Measurements from ENCODE around the gene ZP3.
A peak's percentile ranks its signal among the peaks of the same experiment; 100 is the strongest.
"Not testable (repeated sequence)": the region's sequence is repeated elsewhere in the genome, so short reads cannot be mapped to it uniquely, and the experiment has no call there.

Gene ZP3

DNA sequence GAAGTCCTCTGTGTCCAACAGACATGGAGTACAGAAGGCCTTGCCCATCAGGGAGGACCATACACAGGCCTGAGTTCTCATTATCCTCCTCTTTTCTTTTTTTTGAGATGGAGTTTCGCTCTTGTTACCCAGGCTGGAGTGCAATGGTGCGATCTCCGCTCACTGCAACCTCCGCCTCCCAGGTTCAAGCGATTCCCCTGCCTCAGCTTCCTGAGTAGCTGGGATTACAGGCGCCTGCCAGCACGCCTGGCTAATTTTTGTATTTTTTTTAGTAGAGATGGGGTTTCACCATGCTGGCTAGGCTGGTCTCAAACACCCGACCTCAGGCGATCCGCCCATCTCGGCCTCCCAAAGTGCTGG, 29.2 kb upstream of the ZP3 start:
- no CpG with 5 or more reads among the region's 11 CpGs for WGBS, 2 donors (ENCODE audit: extremely low coverage in 2 of 2, insufficient read length in 2 of 2, insufficient replicate concordance in 1 of 2)
- not testable (repeated sequence) for H3K27me3 ChIP-seq (ENCODE audit: control insufficient read depth in 3 of 3, insufficient read depth in 3 of 3, low read depth in 1 of 3, low read length in 3 of 3); DNase-seq (ENCODE audit: low spot score); H3K36me3 ChIP-seq (replicated peaks in 1 of 2; ENCODE audit: control insufficient read depth in 2 of 2, insufficient read depth in 2 of 2, low read length in 2 of 2); H2BK15ac ChIP-seq (ENCODE audit: low read length); H3K9me3 ChIP-seq (replicated peaks in 1 of 2; ENCODE audit: control insufficient read depth in 2 of 2, insufficient read depth in 1 of 2, low read depth in 1 of 2, low read length in 2 of 2); H3K14ac ChIP-seq (ENCODE audit: low read length); H2BK120ac ChIP-seq (ENCODE audit: low read depth, low read length); H4K8ac ChIP-seq (ENCODE audit: low read depth, low read length); H3K4me2 ChIP-seq (ENCODE audit: insufficient read depth, low read length, poor library complexity, severe bottlenecking); H3K18ac ChIP-seq (ENCODE audit: low read length); H2BK5ac ChIP-seq (ENCODE audit: low read length); H2AK5ac ChIP-seq (ENCODE audit: low read depth, low read length); H4K91ac ChIP-seq (ENCODE audit: low read depth, low read length, poor library complexity); H3K4me3 ChIP-seq (ENCODE audit: low read length in 2 of 2); H3K79me1 ChIP-seq (ENCODE audit: low read depth, low read length); H3K27ac ChIP-seq (replicated peaks; ENCODE audit: low read length); H2BK12ac ChIP-seq (ENCODE audit: low read length); H3K23ac ChIP-seq (ENCODE audit: low read depth, low read length, poor library complexity); H3K4ac ChIP-seq (ENCODE audit: low read length); H3K9ac ChIP-seq (ENCODE audit: low read depth, low read length, poor library complexity)
- peaks cover 7 to 11% of the 10 kb centered on the region in 2 donors for H3K4me1 ChIP-seq (ENCODE audit: control insufficient read depth in 2 of 2, insufficient read depth in 1 of 2, low read depth in 1 of 2, low read length in 2 of 2)
- H2AFZ ChIP-seq (ENCODE audit: low read length): peak overlapping the region; percentile 64

DNA sequence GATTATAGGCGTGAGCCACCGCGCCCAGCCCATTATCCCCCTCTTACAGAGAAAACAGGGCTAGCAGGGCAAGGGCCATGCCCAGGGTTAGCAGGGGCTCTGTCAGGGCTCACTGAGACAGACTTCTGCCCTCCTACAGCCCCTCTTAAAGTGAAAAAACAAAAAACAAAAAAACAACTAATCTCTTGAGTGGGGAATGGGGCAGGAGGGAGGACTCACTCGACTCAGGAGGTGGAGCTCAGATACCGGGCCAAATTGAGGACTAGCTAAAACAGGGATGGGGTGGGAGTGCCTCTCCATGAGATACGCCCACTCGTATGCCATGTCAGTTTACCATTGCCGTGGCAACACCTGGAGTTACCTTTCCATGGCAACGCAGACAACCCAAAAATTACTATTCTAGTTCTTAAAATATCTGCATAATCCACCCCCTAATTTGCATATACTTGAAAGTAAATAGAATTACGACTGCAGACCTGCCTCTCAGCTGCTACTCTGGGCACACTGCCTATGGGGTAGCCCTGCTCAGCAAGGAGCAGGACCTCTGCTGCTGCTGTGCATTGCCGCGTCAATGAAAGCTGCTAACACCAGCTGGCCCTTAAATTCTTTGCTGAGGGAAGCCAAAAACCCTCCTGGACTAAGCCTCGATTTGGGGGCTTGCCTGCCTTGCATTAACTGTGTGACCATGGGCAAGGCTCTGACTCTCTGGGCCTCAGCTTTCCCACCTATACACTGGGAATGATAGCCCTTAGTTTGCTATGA, 28.6 kb upstream of the ZP3 start:
- Histone ChIP-seq H4K91ac (ENCODE audit: low read depth, low read length, poor library complexity) (no peak overlapping the region), H3K18ac (ENCODE audit: low read length) (no peak overlapping the region), H3K27me3 (ENCODE audit: control insufficient read depth in 3 of 3, insufficient read depth in 3 of 3, low read depth in 1 of 3, low read length in 3 of 3) (peaks cover 0 to 3% (median 0%) of the 10 kb centered on the region in 3 experiments), H2BK15ac (ENCODE audit: low read length) (no peak overlapping the region), H3K79me1 (ENCODE audit: low read depth, low read length) (no peaks in the 10 kb centered on the region), H2BK120ac (ENCODE audit: low read depth, low read length) (no peak overlapping the region), H3K4me1 (ENCODE audit: control insufficient read depth in 2 of 2, insufficient read depth in 1 of 2, low read depth in 1 of 2, low read length in 2 of 2) (peaks cover 7 to 11% of the 10 kb centered on the region in 2 donors), H3K27ac (replicated peaks; ENCODE audit: low read length) (no peak overlapping the region), H3K9me3 (replicated peaks in 1 of 2; ENCODE audit: control insufficient read depth in 2 of 2, insufficient read depth in 1 of 2, low read depth in 1 of 2, low read length in 2 of 2) (no peaks in the 10 kb centered on the region), H3K36me3 (replicated peaks in 1 of 2; ENCODE audit: control insufficient read depth in 2 of 2, insufficient read depth in 2 of 2, low read length in 2 of 2) (no peaks in the 10 kb centered on the region), H2AFZ (ENCODE audit: low read length) (peak overlapping the region; percentile 15), H3K4ac (ENCODE audit: low read length) (no peak overlapping the region), H2AK5ac (ENCODE audit: low read depth, low read length) (no peak overlapping the region), H3K23ac (ENCODE audit: low read depth, low read length, poor library complexity) (no peak overlapping the region), H2BK12ac (ENCODE audit: low read length) (no peak overlapping the region), H3K4me3 (ENCODE audit: low read length in 2 of 2) (no peak overlapping the region), H2BK5ac (ENCODE audit: low read length) (no peak overlapping the region), H3K9ac (ENCODE audit: low read depth, low read length, poor library complexity) (peak overlapping the region; percentile 54), H4K8ac (ENCODE audit: low read depth, low read length) (no peak overlapping the region), H3K4me2 (ENCODE audit: insufficient read depth, low read length, poor library complexity, severe bottlenecking) (no peak overlapping the region), H3K14ac (ENCODE audit: low read length) (no peak overlapping the region)
- no peak for DNase-seq (ENCODE audit: low spot score)
- WGBS, 2 donors (ENCODE audit: extremely low coverage in 2 of 2, insufficient read length in 2 of 2, insufficient replicate concordance in 1 of 2): no CpG with 5 or more reads among the region's 13 CpGs

DNA sequence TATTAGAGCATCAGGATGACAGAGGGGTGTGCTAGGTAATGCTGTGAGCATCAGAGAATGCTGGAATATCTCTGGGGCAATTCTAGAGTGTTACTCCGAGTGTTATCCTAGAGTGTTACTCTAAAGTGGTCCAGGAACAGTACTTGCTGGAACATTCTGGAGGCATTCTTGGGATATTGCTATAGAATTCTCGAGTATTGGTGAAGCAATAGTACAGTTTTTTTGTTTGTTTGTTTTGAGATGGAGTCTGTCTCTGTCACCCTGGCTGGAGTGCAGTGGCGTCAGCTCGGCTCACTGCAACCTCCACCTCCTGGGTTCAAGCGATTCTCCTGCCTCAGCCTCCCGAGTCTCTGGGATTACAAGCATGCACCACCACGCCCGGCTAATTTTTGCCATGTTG, 27.9 kb upstream of the ZP3 start:
- no peak overlapping the region for H3K14ac ChIP-seq (ENCODE audit: low read length)
- no peak overlapping the region for H3K27ac ChIP-seq (replicated peaks; ENCODE audit: low read length)
- no peak overlapping the region for H4K91ac ChIP-seq (ENCODE audit: low read depth, low read length, poor library complexity)
- H2BK12ac ChIP-seq (ENCODE audit: low read length): no peak overlapping the region
- H3K4me1 ChIP-seq (ENCODE audit: control insufficient read depth in 2 of 2, insufficient read depth in 1 of 2, low read depth in 1 of 2, low read length in 2 of 2): peaks cover 7 to 11% of the 10 kb centered on the region in 2 donors
- H2BK120ac ChIP-seq (ENCODE audit: low read depth, low read length): no peak overlapping the region
- H3K4ac ChIP-seq (ENCODE audit: low read length): no peak overlapping the region
- no peak overlapping the region for H3K9ac ChIP-seq (ENCODE audit: low read depth, low read length, poor library complexity)
- DNase-seq (ENCODE audit: low spot score): no peak
- H3K4me3 ChIP-seq (ENCODE audit: low read length in 2 of 2): no peak overlapping the region
- no peak overlapping the region for H2AK5ac ChIP-seq (ENCODE audit: low read depth, low read length)
- WGBS, 2 donors (ENCODE audit: extremely low coverage in 2 of 2, insufficient read length in 2 of 2, insufficient replicate concordance in 1 of 2): no CpG with 5 or more reads among the region's 8 CpGs
- no peak overlapping the region for H3K4me2 ChIP-seq (ENCODE audit: insufficient read depth, low read length, poor library complexity, severe bottlenecking)
- no peaks in the 10 kb centered on the region for H3K36me3 ChIP-seq (replicated peaks in 1 of 2; ENCODE audit: control insufficient read depth in 2 of 2, insufficient read depth in 2 of 2, low read length in 2 of 2)
- no peak overlapping the region for H3K18ac ChIP-seq (ENCODE audit: low read length)
- H2AFZ ChIP-seq (ENCODE audit: low read length): no peak overlapping the region
- H3K23ac ChIP-seq (ENCODE audit: low read depth, low read length, poor library complexity): no peak overlapping the region
- no peaks in the 10 kb centered on the region for H3K79me1 ChIP-seq (ENCODE audit: low read depth, low read length)
- no peaks in the 10 kb centered on the region for H3K9me3 ChIP-seq (replicated peaks in 1 of 2; ENCODE audit: control insufficient read depth in 2 of 2, insufficient read depth in 1 of 2, low read depth in 1 of 2, low read length in 2 of 2)
- no peak overlapping the region for H4K8ac ChIP-seq (ENCODE audit: low read depth, low read length)
- H2BK5ac ChIP-seq (ENCODE audit: low read length): no peak overlapping the region
- no peak overlapping the region for H2BK15ac ChIP-seq (ENCODE audit: low read length)
- H3K27me3 ChIP-seq (ENCODE audit: control insufficient read depth in 3 of 3, insufficient read depth in 3 of 3, low read depth in 1 of 3, low read length in 3 of 3): peaks cover 0 to 3% (median 0%) of the 10 kb centered on the region in 3 experiments

DNA sequence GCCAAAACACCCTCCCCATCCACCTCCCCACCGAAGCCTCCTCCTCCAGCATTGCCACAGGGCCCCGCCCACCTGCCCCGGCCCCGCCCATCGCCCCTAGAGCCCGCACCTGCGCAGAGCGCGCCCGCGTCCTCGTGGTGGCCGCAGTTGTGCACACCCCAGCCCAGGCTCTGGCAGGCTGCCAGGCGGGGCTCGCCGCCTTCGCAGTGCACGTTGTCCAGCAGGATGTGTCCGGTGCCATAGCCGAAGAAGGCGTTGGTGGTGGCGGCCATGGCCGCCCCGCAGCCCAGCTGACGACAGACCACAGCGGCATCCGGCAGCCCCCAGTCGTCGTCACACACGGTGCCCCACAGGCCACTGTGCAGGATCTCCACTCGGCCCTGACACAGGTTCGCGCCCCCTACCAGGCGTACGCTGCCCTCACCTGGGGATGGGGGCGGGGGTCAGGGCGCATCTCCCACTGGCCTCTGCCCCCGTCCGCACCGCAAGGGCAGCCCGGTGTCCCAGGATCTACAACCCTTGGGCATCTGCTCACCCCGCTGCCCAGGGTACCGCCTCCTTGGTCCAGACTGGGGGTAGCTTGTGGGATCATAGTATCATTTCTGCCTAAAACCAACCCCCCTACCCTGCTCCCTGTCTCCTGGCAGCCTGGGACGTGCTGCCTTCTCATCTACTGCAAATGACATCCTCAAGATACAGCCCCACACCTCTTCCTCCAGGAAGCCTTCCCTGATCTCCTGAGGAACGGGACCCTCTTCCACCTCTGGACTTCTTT, 27.2 kb upstream of the ZP3 start:
- no peaks in the 10 kb centered on the region for H3K36me3 ChIP-seq (replicated peaks in 1 of 2; ENCODE audit: control insufficient read depth in 2 of 2, insufficient read depth in 2 of 2, low read length in 2 of 2)
- H3K4me3 ChIP-seq (ENCODE audit: low read length in 2 of 2): no peak overlapping the region
- peak overlapping the region; percentile 96 for H2AK5ac ChIP-seq (ENCODE audit: low read depth, low read length)
- H2BK120ac ChIP-seq (ENCODE audit: low read depth, low read length): peak overlapping the region; percentile 39
- H3K27me3 ChIP-seq (ENCODE audit: control insufficient read depth in 3 of 3, insufficient read depth in 3 of 3, low read depth in 1 of 3, low read length in 3 of 3): peaks cover 0 to 3% (median 0%) of the 10 kb centered on the region in 3 experiments
- peak overlapping the region; percentile 53 for H4K91ac ChIP-seq (ENCODE audit: low read depth, low read length, poor library complexity)
- H3K9me3 ChIP-seq (replicated peaks in 1 of 2; ENCODE audit: control insufficient read depth in 2 of 2, insufficient read depth in 1 of 2, low read depth in 1 of 2, low read length in 2 of 2): no peaks in the 10 kb centered on the region
- DNase-seq (ENCODE audit: low spot score): no peak
- no peak overlapping the region for H3K4ac ChIP-seq (ENCODE audit: low read length)
- H3K23ac ChIP-seq (ENCODE audit: low read depth, low read length, poor library complexity): peak overlapping the region; percentile 98
- peak overlapping the region; percentile 94 for H3K18ac ChIP-seq (ENCODE audit: low read length)
- peak overlapping the region; percentile 60 for H2BK5ac ChIP-seq (ENCODE audit: low read length)
- peak overlapping the region; percentile 82 for H2BK12ac ChIP-seq (ENCODE audit: low read length)
- H4K8ac ChIP-seq (ENCODE audit: low read depth, low read length): peak overlapping the region; percentile 96
- H3K27ac ChIP-seq (replicated peaks; ENCODE audit: low read length): no peak overlapping the region
- WGBS, 2 donors (ENCODE audit: extremely low coverage in 2 of 2, insufficient read length in 2 of 2, insufficient replicate concordance in 1 of 2): no CpG with 5 or more reads among the region's 45 CpGs
- peak overlapping the region; percentile 23 for H3K4me2 ChIP-seq (ENCODE audit: insufficient read depth, low read length, poor library complexity, severe bottlenecking)
- peak overlapping the region; percentile 83 for H2BK15ac ChIP-seq (ENCODE audit: low read length)
- H3K9ac ChIP-seq (ENCODE audit: low read depth, low read length, poor library complexity): peak overlapping the region; percentile 54
- no peaks in the 10 kb centered on the region for H3K79me1 ChIP-seq (ENCODE audit: low read depth, low read length)
- H3K4me1 ChIP-seq (ENCODE audit: control insufficient read depth in 2 of 2, insufficient read depth in 1 of 2, low read depth in 1 of 2, low read length in 2 of 2): peaks cover 6 to 11% of the 10 kb centered on the region in 2 donors
- H2AFZ ChIP-seq (ENCODE audit: low read length): no peak overlapping the region
- peak overlapping the region; percentile 84 for H3K14ac ChIP-seq (ENCODE audit: low read length)
